ENCODE measurements around the gene CAMTA1.

DNA sequence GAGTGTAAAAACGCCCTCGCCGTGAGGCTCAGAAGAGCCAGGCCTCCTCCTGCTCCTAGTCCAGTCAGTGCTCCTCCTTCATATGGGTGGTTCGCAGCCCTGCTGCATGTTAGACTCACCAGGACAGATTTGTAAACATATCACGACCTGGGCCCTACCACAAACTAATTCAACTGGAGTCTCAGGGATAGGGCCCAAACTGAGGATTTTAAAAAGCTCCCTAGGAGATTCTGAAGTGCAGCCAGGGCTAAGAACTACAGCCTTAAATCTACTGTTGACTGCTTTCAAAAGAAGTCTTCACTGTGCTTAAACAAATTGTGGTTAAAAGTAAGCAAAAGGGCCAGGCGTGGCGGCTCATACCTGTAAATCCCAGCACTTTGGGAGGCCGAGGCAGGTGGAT is 57.0 kb downstream of the CAMTA1 start:
- no peak for TF ChIP-seq POLR2AphosphoS5 (IDR thresholded peaks at IDR 0.05; ENCODE audit: low read depth, low read length)
- TF ChIP-seq, protein P1, sequence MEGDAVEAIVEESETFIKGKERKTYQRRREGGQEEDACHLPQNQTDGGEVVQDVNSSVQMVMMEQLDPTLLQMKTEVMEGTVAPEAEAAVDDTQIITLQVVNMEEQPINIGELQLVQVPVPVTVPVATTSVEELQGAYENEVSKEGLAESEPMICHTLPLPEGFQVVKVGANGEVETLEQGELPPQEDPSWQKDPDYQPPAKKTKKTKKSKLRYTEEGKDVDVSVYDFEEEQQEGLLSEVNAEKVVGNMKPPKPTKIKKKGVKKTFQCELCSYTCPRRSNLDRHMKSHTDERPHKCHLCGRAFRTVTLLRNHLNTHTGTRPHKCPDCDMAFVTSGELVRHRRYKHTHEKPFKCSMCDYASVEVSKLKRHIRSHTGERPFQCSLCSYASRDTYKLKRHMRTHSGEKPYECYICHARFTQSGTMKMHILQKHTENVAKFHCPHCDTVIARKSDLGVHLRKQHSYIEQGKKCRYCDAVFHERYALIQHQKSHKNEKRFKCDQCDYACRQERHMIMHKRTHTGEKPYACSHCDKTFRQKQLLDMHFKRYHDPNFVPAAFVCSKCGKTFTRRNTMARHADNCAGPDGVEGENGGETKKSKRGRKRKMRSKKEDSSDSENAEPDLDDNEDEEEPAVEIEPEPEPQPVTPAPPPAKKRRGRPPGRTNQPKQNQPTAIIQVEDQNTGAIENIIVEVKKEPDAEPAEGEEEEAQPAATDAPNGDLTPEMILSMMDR (IDR thresholded peaks at IDR 0.05), result no peak
